HPDE6-E6E7 (cell line): Measurements from ENCODE around the gene ST8SIA1.
"Not testable (repeated sequence)": the region's sequence is repeated elsewhere in the genome, so short reads cannot be mapped to it uniquely, and the experiment has no call there.

Experiments used
- DNase-seq: peaks from one replicate; pipeline ENCODE4 v3.0.0; 2011; ENCODE audit warnings: missing footprints; ENCODE audit errors: extremely low spot score

The ST8SIA1 gene, protein sequence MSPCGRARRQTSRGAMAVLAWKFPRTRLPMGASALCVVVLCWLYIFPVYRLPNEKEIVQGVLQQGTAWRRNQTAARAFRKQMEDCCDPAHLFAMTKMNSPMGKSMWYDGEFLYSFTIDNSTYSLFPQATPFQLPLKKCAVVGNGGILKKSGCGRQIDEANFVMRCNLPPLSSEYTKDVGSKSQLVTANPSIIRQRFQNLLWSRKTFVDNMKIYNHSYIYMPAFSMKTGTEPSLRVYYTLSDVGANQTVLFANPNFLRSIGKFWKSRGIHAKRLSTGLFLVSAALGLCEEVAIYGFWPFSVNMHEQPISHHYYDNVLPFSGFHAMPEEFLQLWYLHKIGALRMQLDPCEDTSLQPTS

DNA sequence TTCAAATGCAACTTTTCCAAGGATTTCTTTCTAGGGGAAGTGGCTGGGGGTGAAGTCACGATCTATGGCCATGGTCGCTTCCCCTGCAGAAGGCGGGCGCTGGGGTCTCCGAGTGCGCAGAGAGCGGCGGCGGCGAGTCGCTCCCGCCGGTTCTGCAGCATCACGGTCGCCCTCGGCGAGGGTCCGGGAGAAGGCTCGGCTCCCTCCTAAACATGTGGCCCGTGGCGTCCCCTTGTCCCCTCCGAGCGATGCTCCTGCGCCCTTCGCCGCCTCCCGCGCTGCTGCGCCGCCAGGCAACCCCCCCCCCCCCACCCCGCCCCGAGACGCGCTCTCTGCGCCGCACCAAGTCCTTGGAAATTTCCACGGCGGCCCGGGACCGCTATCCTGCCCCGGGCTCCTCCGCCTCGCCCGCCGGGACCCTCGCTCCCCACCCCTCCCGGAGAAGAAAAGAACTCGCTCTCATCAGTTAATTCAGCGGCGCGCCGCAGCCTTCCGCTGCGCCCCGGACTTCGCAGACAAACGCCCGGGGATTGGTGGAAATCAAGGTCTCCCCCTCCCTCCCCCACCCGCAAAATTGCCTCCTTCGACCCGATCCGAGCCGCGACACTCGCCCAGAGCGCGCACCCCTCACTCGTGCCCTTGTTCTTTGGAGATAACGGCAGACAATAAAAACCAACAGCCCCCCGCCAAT, at the start of gene ST8SIA1:
Gene ST8SIA1, minus strand, starts transcription at position 298 of the 691 bp plus-strand sequence. CDS start 475 bp downstream, outside the sequence.
- no peak for DNase-seq

- DNase-seq, result no peak
These were observed 45.5 kb upstream of the ST8SIA1 start for GRCh38 chr12:22380031-22380430.

- DNase-seq, result no peak
These were observed 43.4 kb upstream of the ST8SIA1 start for GRCh38 chr12:22377731-22378496.

DNA sequence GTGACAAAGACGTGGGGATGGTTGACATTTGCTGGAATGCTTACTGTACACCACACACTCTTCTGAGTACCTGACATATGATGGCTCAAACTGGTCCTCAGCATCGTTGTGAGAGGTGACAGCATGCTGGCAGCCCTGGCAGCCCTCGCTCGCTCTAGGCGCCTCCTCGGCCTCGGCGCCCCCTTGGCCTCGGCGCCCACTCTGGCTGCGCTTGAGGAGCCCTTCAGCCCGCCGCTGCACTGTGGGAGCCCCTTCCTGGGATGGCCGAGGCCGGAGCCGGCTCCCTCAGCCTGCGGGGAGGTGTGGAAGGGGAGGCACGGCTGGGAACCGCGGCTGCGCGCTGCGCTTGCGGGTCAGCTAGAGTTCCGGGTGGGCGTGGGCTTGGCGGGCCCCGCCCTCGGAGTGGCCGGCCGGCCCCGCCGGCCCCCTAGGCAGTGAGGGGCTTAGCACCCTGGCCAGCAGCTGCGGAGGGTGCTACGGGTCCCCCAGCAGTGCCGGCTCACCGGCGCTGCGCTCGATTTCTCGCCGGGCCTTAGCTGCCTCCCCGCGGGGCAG, 42.2 kb upstream of the ST8SIA1 start:
- not testable (repeated sequence) for DNase-seq

GRCh38 chr12:22374508-22374907, 40.0 kb upstream of the ST8SIA1 start:
- no peak for DNase-seq

DNA sequence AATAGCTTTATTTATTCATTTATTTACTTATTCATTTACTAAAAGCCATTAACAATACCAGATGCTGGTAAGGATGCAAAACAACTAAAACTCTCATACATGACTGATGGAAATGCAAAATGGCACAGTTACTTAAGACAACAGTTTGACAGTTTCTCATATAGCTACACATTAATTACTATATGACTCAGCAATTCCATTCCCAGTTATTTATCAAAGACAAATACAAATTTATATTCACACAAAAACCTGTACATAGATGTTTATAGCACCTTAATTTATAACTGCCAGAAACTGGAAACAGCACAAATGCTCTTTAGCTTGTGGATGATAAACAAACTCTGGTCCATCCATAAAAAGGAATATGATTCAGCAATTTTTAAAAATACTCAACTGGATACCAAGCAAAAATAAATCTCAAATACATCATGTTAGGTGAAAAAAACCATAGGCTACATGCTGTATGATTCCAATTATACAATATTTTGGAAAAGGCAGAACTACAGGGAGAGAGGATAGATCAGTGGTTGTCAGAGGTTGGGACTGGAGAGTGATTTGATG, 37.9 kb upstream of the ST8SIA1 start:
- no peak for DNase-seq

GRCh38 chr12:22366181-22366580, 31.7 kb upstream of the ST8SIA1 start:
- no peak for DNase-seq

DNA sequence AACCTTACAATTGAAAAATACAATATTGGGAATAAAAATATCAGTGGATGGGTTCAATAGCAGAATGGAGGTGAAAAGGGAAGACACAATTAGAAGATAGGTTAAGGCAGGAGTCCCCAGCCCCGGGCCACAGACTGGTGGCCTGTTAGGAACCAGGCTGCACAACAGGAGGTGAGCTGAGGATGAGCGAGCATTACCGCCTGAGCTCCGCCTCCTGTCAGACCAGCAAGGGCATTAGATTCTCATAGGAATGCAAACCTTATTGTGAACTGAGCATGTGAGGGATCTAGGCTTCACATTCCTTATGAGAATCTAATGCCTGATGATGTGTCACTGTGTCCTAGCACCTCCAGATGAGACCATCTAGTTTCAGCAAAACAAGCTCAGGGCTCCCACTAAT, 27.3 kb upstream of the ST8SIA1 start:
- DNase-seq, result no peak

- DNase-seq, result no peak
These were observed 26.3 kb upstream of the ST8SIA1 start for GRCh38 chr12:22360774-22361173.

DNA sequence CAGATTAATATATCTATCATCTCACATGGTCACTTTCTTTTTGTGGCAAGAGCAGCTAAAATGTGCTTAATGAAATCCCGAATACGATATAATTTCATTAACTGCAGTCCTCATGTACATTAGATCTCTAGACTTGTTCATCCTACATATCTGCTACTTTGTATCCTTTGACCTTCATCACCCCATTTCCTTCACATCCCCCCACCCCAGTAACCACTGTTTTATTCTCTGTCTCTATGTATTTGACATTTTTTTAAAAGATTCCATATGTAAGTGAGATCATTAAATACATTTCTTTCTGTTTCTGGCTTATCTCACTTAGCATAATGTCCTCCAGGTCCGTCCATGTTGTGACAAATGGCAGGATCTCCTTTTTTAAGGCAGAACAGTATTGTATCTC, 23.0 kb upstream of the ST8SIA1 start:
- no peak for DNase-seq

- DNase-seq, result no peak
These were observed 21.7 kb upstream of the ST8SIA1 start for GRCh38 chr12:22356231-22356630.

GRCh38 chr12:22355011-22355580, 20.6 kb upstream of the ST8SIA1 start:
- DNase-seq, result no peak

DNA sequence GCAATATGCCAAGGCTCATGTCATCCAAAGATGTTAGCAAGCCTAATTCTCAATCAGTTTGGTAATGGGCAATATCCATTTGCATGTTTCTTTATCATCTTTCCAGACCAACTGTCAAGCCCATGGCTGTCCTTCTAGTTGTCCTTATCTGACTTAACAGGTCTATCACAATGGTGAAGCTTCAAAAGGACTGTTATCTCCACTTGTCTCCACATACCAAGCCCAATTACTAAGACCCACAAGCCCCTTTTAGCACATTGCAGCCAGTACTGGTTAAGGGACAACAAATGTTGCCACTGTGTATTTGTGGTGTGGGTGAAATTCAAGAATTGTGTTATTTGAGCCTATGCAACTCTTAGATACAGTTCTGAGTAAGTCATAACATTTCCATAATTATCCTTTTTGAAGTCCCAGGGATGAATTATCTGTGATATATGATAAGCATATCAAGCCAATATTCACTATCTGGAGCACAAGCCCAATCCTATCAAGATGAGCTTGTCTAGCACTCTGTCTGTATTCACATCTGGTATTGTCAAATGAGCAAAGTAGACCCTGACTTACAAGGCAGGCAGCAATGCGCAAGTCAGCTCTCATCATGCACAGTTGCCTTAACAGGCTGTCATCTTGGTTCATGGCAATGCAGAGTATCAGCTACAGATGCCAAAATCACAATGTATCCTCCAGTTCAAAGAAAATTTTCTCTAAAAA, 19.3 kb upstream of the ST8SIA1 start:
- DNase-seq, result no peak

- DNase-seq, result no peak
These were observed 16.4 kb upstream of the ST8SIA1 start for GRCh38 chr12:22350886-22351285.

- no peak for DNase-seq
These were observed 13.7 kb upstream of the ST8SIA1 start for GRCh38 chr12:22348208-22348607.

- DNase-seq, result no peak
These were observed 5.6 kb upstream of the ST8SIA1 start for GRCh38 chr12:22340143-22340542.

DNA sequence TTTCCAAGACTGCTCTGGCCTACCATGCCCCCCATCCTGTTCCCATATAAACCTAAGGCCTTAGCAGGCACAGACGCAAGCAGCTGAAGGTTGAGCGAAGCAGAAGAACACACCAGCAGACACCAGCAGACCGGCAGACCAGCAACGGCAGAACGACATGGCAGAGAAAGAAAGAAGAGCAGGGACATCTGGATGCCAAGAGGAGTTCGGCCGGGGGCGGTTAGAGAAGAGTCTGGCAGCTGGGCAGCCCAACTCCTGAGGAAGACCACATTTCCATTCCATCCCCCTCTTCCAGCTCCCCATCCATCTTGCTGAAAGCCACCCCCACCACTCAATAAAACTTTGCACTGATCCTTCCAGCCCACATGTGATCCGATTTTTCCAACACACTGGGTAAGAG, 5.2 kb upstream of the ST8SIA1 start:
- DNase-seq, result no peak

GRCh38 chr12:22335794-22336166, 1.3 kb upstream of the ST8SIA1 start:
- DNase-seq, result no peak

GRCh38 chr12:22333713-22334409, 646 bp downstream of the ST8SIA1 start:
- DNase-seq, result no peak

GRCh38 chr12:22333186-22333712, 1.3 kb downstream of the ST8SIA1 start:
- no peak for DNase-seq
